ENCODE results near the gene XYLT2. TPM values are rescaled to one million over a fixed set of nuclear protein-coding genes. Genes with fewer than 3 reads are reported as not detected.

Gene XYLT2
- total and polyA plus RNA-seq, 2 of the 13 experiments (the other 11 are each of a cell fraction or from before 2014, with no cell fraction given) = 17.0 to 22.1 TPM

- H3K9ac ChIP-seq (ENCODE audit: insufficient read depth, low read depth, low read length) = no peak overlapping the region
- no TSS peak for BruUV-seq (replicated peaks)
- H3K9me3 ChIP-seq (ENCODE audit: low read length) = no peaks in the 10 kb centered on the region
- H3K4me1 ChIP-seq (ENCODE audit: insufficient read depth, low read length) = peaks cover 39% of the 10 kb centered on the region
- in situ Hi-C loops (cut with HindIII; ENCODE audit: extremely low pct_ligation_motif_present, low pct_unique_long_range_greater_than_20kb) (no loop called here), intact Hi-C loops (cut with micrococcal nuclease; ENCODE audit: unreplicated experiment) (no loop called here)
- no peaks in the 10 kb centered on the region for H4K20me1 ChIP-seq (ENCODE audit: insufficient read depth, low read length)
- no peak overlapping the region for H2AFZ ChIP-seq (ENCODE audit: low read length)
- WGBS (ENCODE audit: low lambda C conversion rate) = 69% methylated on average over 5 of the region's 5 CpGs
- H3K27ac ChIP-seq (ENCODE audit: extremely low read length, insufficient read depth, low read length) = no peak overlapping the region
- H3K4me2 ChIP-seq (ENCODE audit: low read depth, low read length) = no peak overlapping the region
- no peak for FAIRE-seq
- POLR2A ChIA-PET = interaction anchor here (0.8 to 1.9 kb wide), 4 partner anchors 12 to 39 kb away, joined by 3 to 6 read pairs (median 4); partner anchors contain the start of gene XYLT2
- no peaks in the 10 kb centered on the region for H3K79me2 ChIP-seq (ENCODE audit: insufficient read depth, low read length)
- TF ChIP-seq POLR2AphosphoS2 (IDR thresholded peaks at IDR 0.05; ENCODE audit: low read depth, low read length) (0 out of 2 replicates have a peak, but pooled peaks have one; percentile 61), POLR2G (IDR thresholded peaks at IDR 0.05; ENCODE audit: low read depth, low read length) (peak; percentile 5; the same call in 1 of the 2 replicates), ZNF768 (CRISPR knock-in tag; IDR thresholded peaks at IDR 0.05) (peak; percentile 64), SOX13 (IDR thresholded peaks at IDR 0.05) (no peak), SOX13 (CRISPR knock-in tag; conservative IDR thresholded peaks at IDR 0.05 in 1 of 2, IDR thresholded peaks at IDR 0.05 in 1 of 2) (0 out of 4 replicates have a peak, but pooled peaks of 1 of the 2 experiments have one; percentile 15)
- TF ChIP-seq, protein P1, sequence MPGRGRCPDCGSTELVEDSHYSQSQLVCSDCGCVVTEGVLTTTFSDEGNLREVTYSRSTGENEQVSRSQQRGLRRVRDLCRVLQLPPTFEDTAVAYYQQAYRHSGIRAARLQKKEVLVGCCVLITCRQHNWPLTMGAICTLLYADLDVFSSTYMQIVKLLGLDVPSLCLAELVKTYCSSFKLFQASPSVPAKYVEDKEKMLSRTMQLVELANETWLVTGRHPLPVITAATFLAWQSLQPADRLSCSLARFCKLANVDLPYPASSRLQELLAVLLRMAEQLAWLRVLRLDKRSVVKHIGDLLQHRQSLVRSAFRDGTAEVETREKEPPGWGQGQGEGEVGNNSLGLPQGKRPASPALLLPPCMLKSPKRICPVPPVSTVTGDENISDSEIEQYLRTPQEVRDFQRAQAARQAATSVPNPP (CRISPR knock-in tag; IDR thresholded peaks at IDR 0.05) = no peak
- 0 out of 3 replicates have a peak, but pooled peaks have one; percentile 1 for ATAC-seq
- no peaks in the 10 kb centered on the region for H3K27me3 ChIP-seq (ENCODE audit: control insufficient read depth in 1 of 2, insufficient read depth in 2 of 2, low read length in 2 of 2)
- no peak overlapping the region for H3K4me3 ChIP-seq (replicated peaks in 1 of 3; ENCODE audit: insufficient read depth in 1 of 3, low read depth in 2 of 3, low read length in 3 of 3)
- no peak for DNase-seq (ENCODE audit: low spot score)
- CTCF ChIA-PET (ENCODE audit: low intra/inter-chr PET ratio, low total read pairs) = no interaction called here
- H3K36me3 ChIP-seq (replicated peaks in 1 of 2; ENCODE audit: control insufficient read depth in 1 of 2, insufficient read depth in 2 of 2, low read length in 2 of 2) = peaks cover 33 to 48% of the 10 kb centered on the region in 2 experiments
These were observed 13.2 kb downstream of the XYLT2 start for GRCh38 chr17:50359005-50359699.

Data from HepG2 (cell line).